K562 (cell line): Measurements from ENCODE around the gene HIVEP3. TPM values are rescaled to one million over a fixed set of nuclear protein-coding genes. Genes with fewer than 3 reads are reported as not detected.

Experiments
- ATAC-seq: fragments of 200-7000 bp; cut with Tn5 transposase; 3 replicates; pipeline ENCODE4 v1.9.1; 2020; ENCODE audit warnings: moderate library complexity
- BruUV-seq: library from RNA; stranded (reverse); fragments of 400-500 nt; replicated peaks from 2 replicates; lab custom pipeline; 2021; lab: Mats Ljungman, UMichigan
- CTCF ChIA-PET: fragments of 300-600 bp; formaldehyde crosslinking; extraction: SDS; loops from one replicate; lab custom pipeline; 2021; ENCODE audit warnings: low intra/inter-chr PET ratio; lab: Yijun Ruan, JAX
- POLR2A ChIA-PET: fragments of 300-600, 350-650 bp; sonication (Branson Sonifier 250); formaldehyde crosslinking; extraction: SDS; loops from one replicate; lab custom pipeline; 2021; ENCODE audit warnings: antibody characterized with exemption, inconsistent platforms; lab: Yijun Ruan, JAX
- DNase-seq, 4 experiments: peaks; one replicate each; pipeline versions ENCODE4 v3.0.0 to v3.0.0-alpha.2; 2011 to 2018; ENCODE audit warnings: low spot score in 3 of 4, mixed read lengths in 3 of 4; ENCODE audit errors: extremely low read depth in 1 of 4
- FAIRE-seq: peaks from 2 replicates; lab custom pipeline; 2011; peaks lifted over from hg19 to GRCh38; lab: Jason Lieb, UNC
- H2AFZ ChIP-seq: 2 replicates; pipeline ENCODE4 v1.6.0; 2011; ENCODE audit warnings: low read depth, low read length, control low read depth, inconsistent platforms
- H3K27ac ChIP-seq: fragments of 200-600 bp; 3 replicates; pipeline ENCODE4 v1.8.0; 2011; ENCODE audit warnings: low read depth, mild to moderate bottlenecking, control low read depth, inconsistent platforms, low read length, moderate library complexity, mixed read lengths; ENCODE audit errors: extremely low read depth
- H3K27me3 ChIP-seq, 2 experiments: fragments of 300-600 bp in 1 of 2; 2 replicates in 1 of 2; 3 replicates in 1 of 2; pipeline versions ENCODE4 v1.6.0 to v1.8.0; 2011; ENCODE audit warnings: inconsistent platforms in 2 of 2, low read length in 2 of 2, mild to moderate bottlenecking in 1 of 2, mixed read lengths in 1 of 2, moderate library complexity in 1 of 2; ENCODE audit not compliant: control insufficient read depth in 2 of 2, insufficient read depth in 2 of 2
- H3K36me3 ChIP-seq: fragments of 300-600 bp; 3 replicates; pipeline ENCODE4 v1.8.0; 2011; ENCODE audit warnings: mild to moderate bottlenecking, low read length, inconsistent platforms; ENCODE audit not compliant: control insufficient read depth, insufficient read depth
- H3K4me1 ChIP-seq, 2 experiments: fragments of 200-600 bp in 1 of 2; replicated peaks in 1 of 2; 2 replicates in 1 of 2; 3 replicates in 1 of 2; pipeline versions ENCODE4 v1.5.1 to v1.8.0; 2011; ENCODE audit warnings: inconsistent platforms in 2 of 2, low read length in 2 of 2, mild to moderate bottlenecking in 1 of 2, mixed read lengths in 1 of 2, moderate library complexity in 1 of 2; ENCODE audit not compliant: control insufficient read depth in 2 of 2, insufficient read depth in 2 of 2
- H3K4me2 ChIP-seq: 2 replicates; pipeline ENCODE4 v1.6.1; 2011; ENCODE audit warnings: low read length, control low read depth, inconsistent platforms, mixed read lengths; ENCODE audit not compliant: insufficient read depth
- H3K4me3 ChIP-seq: fragments of 200-600 bp; sonication (generic), shearing (Covaris generic); 2 replicates; pipeline ENCODE4 v1.5.1; 2016; ENCODE audit warnings: control low read depth, inconsistent platforms
- H3K79me2 ChIP-seq: fragments of 200-600 bp; 3 replicates; pipeline ENCODE4 v1.8.0; 2011; ENCODE audit warnings: low read length, inconsistent platforms; ENCODE audit not compliant: control insufficient read depth, insufficient read depth
- H3K9ac ChIP-seq, 2 experiments: 2 replicates each; pipeline versions ENCODE4 v1.6.0 to v1.6.1; 2011; ENCODE audit warnings: low read depth in 2 of 2, low read length in 2 of 2, control low read depth in 1 of 2, inconsistent platforms in 1 of 2, mild to moderate bottlenecking in 1 of 2, mixed read lengths in 1 of 2; ENCODE audit not compliant: insufficient read depth in 1 of 2
- H3K9me1 ChIP-seq: one replicate; pipeline ENCODE4 v1.6.0; 2011; ENCODE audit warnings: inconsistent platforms, mild to moderate bottlenecking, low read length, moderate library complexity; ENCODE audit not compliant: control insufficient read depth, insufficient read depth
- H3K9me3 ChIP-seq: replicated peaks from 2 replicates; pipeline ENCODE4 v1.5.1; 2011; ENCODE audit warnings: low read depth, low read length, inconsistent platforms; ENCODE audit not compliant: control insufficient read depth, insufficient read depth
- H4K20me1 ChIP-seq: replicated peaks from 2 replicates; pipeline ENCODE4 v1.6.1; 2011; ENCODE audit warnings: low read length, inconsistent platforms, mixed read lengths; ENCODE audit not compliant: control insufficient read depth, insufficient read depth
- HDAC3 ChIP-seq: fragments of 450-650 bp; IDR thresholded peaks from 2 replicates; pipeline ENCODE4 v1.6.1; 2018; ENCODE audit warnings: borderline replicate concordance, mild to moderate bottlenecking, moderate library complexity; ENCODE audit not compliant: partially characterized antibody
- KDM5B ChIP-seq: fragments of 200-600 bp; sonication (generic); IDR thresholded peaks from 2 replicates; pipeline ENCODE4 v1.6.1; 2012; ENCODE audit warnings: low read depth, mild to moderate bottlenecking, moderate library complexity, low read length, control low read depth, inconsistent platforms; ENCODE audit not compliant: insufficient replicate concordance
- RFX1 ChIP-seq: fragments of 450-650 bp; IDR thresholded peaks from 2 replicates; pipeline ENCODE4 v1.6.1; 2016; ENCODE audit warnings: mild to moderate bottlenecking, moderate library complexity
- YY1 ChIP-seq, 3 experiments: IDR thresholded peaks; 2 replicates each; pipeline ENCODE4 v1.6.1; 2011; ENCODE audit warnings: low read length in 2 of 3, mild to moderate bottlenecking in 2 of 3, moderate library complexity in 2 of 3, borderline replicate concordance in 1 of 3, control low read depth in 1 of 3, low read depth in 1 of 3; ENCODE audit not compliant: insufficient read depth in 3 of 3, insufficient replicate concordance in 2 of 3, control insufficient read depth in 1 of 3, insufficient read length in 1 of 3; ENCODE audit errors: extremely low read depth in 1 of 3
- WGBS: fragments of 100-300 bp; shearing (Covaris generic); methylation state at CpG from one replicate; pipeline ENCODE4 v1.1.6; 2016; ENCODE audit warnings: low coverage, mixed read lengths; ENCODE audit not compliant: insufficient coverage; ENCODE audit errors: missing lambda C conversion rate; 5-methylcytosine and 5-hydroxymethylcytosine counted together
- in situ Hi-C: fragments of 300-500 bp; cut with MboI; formaldehyde crosslinking; loops from 4 replicates; pipeline ENCODE4 v1.15.0; 2018; ENCODE audit warnings: inconsistent platforms, mixed read lengths
- intact Hi-C: fragments of 100-400 bp; cut with micrococcal nuclease; formaldehyde crosslinking; loops from 2 replicates; pipeline ENCODE4 v1.14.2; 2022
- polyA plus RNA-seq, 8 experiments: library from polyadenylated mRNA; depleted of rRNA in 4 of 8; stranded (reverse) in 5 of 8; unstranded in 3 of 8; fragments of >200 nt; fragmentation: Nextera tagmentation in 2 of 8; fragmentation: Illumina TruSeq in 1 of 8; extraction: Ambion mirVana in 2 of 8; extraction: Trizol in 1 of 8; gene quantifications; 2 replicates each; pipeline versions ENCODE4 v1.2.1 to v1.2.3, GENCODE V29; 2011 to 2014; ENCODE audit warnings: inconsistent platforms in 1 of 8, missing spikeins in 1 of 8
- total RNA-seq, 7 experiments: library from RNA; depleted of rRNA in 6 of 7; stranded (reverse); fragments of >200 nt in 6 of 7; fragmentation: Illumina TruSeq in 2 of 7; extraction: Trizol in 2 of 7; gene quantifications; 2 replicates each; pipeline versions ENCODE4 v1.2.1 to v1.2.3, GENCODE V29; 2011 to 2021; ENCODE audit warnings: low replicate concordance in 1 of 7

HIVEP3 gene
- total and polyA plus RNA-seq, 9 of the 15 experiments (the other 6 are each of a cell fraction or from before 2014, with no cell fraction given), result 0.09 to 0.58 (median 0.34) TPM; not detected in 1

DNA sequence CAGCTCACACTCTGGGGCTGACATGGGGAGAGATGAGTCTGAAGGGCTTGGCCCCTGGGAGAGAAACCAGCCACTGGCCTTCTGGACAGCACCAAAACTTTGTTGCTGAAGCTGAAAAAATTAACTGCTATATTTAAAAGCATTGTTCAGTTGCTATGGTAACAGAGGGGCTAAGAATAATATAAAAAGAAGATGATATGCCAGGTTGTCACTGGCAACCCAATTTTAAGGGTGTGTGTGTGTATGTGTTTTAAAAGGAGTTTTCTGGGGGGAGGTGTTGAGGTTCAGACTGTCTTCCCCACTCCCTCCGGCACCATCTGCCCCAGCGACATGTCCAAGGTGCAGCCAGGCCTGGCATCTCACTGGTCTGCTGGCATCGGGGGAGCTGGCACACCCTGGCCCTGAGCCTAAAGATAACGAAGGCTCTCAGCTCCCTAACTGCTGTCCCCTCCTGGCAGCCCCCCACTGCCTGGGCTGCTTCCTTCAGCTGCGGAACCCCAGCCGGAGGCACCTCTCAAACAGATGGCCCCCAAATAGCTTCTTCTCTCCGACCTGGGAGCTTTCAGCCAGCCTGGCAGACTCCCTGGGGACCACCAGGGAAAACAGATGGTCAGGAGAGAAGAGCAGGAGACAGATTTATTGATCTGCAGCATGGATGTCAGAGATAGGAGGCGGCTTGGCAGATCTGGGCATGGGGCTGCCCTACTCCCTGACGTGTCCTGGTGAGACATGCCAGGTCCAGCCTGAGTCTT lies 203.9 kb downstream of the HIVEP3 start:
- Histone ChIP-seq H3K4me1 (no peaks in the 10 kb centered on the region; a peak in 1 of 5 replicates), H3K9me1 (no peaks in the 10 kb centered on the region), H3K9ac (peak overlapping the region in 1 of 2 experiments; percentile 47; a peak in 1 of 4 replicates), H2AFZ (no peak overlapping the region), H3K4me2 (no peak overlapping the region), H3K27ac (no peak overlapping the region), H3K9me3 (no peaks in the 10 kb centered on the region), H3K36me3 (no peaks in the 10 kb centered on the region), H3K4me3 (no peak overlapping the region), H3K27me3 (peaks cover 10 to 61% of the 10 kb centered on the region in 2 experiments; a peak in 4 of 5 replicates), H4K20me1 (no peaks in the 10 kb centered on the region; the same call in 1 of the 2 replicates), H3K79me2 (no peaks in the 10 kb centered on the region)
- POLR2A ChIA-PET, result interaction anchor here (0.6 to 0.7 kb wide), 3 partner anchors 9 to 457 kb away, joined by 3 to 4 read pairs (median 3); no protein-coding TSS in a partner anchor
- in situ Hi-C loops (no loop called here), intact Hi-C loops (no loop called here)
- no peak for TF ChIP-seq HDAC3
- TF ChIP-seq YY1 (IDR thresholded peaks at IDR 0.05; ENCODE audit: borderline replicate concordance in 1 of 3, control insufficient read depth in 1 of 3, extremely low read depth in 1 of 3, insufficient read depth in 3 of 3, insufficient read length in 1 of 3, insufficient replicate concordance in 2 of 3, low read depth in 1 of 3, low read length in 2 of 3), result no peak
- no peak for TF ChIP-seq KDM5B
- TF ChIP-seq RFX1, result peak; percentile 76
- no TSS peak for BruUV-seq
- no peak for FAIRE-seq
- WGBS, result 8% methylated on average over 9 of the region's 9 CpGs
- no peak for ATAC-seq
- DNase-seq, result no peak
- CTCF ChIA-PET, result no interaction called here
